HG03175 (cell line): Measurements from ENCODE around the gene NCKAP5.
A peak's percentile ranks its signal among the peaks of the same experiment; 100 is the strongest.

ENCODE experiments used
- ATAC-seq: cut with Tn5 transposase; IDR thresholded peaks from one replicate; pipeline ENCODE4 v1.9.1; 2021; ENCODE audit warnings: mild to moderate bottlenecking, moderate library complexity; ENCODE audit not compliant: unreplicated experiment

The NCKAP5 gene

GRCh38 chr2:133409581-133410285, 158.5 kb downstream of the NCKAP5 start:
- ATAC-seq = no peak

DNA sequence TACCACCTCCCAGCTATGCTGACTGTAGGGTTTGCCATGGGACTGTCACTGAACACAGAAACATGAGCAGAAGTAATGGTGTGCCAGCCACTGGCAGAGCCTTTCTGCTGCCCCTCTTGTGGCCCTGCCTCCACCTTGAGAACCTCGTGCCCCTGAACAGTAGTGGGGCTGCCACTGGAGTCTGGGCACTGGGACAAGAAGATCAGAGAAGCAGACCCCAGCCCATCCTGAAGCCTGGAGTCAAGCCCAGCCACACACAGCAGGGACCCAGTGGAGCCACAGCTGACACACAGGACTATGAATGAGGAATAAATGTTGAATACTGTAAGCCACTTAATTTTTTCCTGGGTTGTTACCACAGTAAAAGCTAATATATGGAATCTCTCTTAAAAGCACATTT, 159.6 kb downstream of the NCKAP5 start:
- ATAC-seq = no peak

DNA sequence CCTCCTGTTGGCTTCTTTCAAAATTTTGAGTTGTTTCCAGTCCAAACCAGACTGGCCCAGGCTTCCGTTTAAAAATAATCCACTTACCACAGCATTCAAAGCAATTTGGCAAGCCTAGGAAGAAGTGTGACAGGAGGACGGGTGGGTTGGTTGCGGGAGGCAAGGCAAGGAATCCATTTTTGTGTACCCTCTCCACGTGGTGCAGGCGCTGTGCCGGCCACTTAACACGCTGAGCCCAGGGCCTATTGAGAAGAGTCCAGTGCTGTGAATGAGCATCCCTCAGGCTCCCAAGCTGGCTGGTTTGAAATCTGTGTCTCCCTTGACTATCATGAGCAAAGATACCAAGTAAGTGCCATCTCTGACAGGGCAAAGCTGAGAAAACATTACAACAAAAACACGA, 160.9 kb downstream of the NCKAP5 start:
- ATAC-seq = no peak

DNA sequence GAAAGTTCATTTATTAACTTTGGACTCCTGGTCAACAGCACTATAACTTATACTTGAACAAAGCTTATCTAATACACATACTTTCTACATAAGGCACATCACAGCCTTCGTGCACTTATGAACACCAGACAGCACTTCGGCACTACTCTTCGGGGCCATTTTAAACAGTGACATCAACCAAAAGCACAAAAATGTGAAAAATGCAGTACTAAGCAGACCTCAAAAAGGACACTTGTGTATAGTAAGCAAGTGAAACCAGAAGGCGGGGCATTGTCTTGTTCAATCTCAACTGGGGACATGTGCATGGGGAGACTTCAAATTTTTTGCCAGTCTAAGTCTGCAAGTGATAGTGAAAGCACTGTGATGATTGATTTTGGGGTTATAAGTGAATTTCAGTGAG, 163.0 kb downstream of the NCKAP5 start:
- ATAC-seq = no peak

GRCh38 chr2:133400411-133400810, 167.9 kb downstream of the NCKAP5 start:
- no peak for ATAC-seq

DNA sequence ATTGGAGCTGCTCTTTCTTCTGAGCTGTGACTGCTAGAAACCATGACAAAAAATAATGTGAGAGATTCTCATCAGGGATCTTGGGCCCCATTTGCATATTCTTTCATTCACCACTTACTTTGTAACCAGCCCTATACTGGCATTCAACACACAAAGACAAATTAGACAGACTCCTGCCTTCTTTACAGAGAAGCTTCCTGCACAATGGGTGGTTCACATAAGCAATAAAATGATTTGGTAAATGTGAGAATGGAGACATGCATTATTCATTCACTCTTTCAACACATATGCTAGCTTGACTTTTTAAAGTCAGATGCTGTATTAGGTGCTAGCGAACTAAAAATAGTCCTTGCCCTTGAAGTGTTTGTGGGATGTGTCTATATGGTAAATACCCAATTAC, 174.4 kb downstream of the NCKAP5 start:
- no peak for ATAC-seq

GRCh38 chr2:133390156-133390555, 178.1 kb downstream of the NCKAP5 start:
- no peak for ATAC-seq

DNA sequence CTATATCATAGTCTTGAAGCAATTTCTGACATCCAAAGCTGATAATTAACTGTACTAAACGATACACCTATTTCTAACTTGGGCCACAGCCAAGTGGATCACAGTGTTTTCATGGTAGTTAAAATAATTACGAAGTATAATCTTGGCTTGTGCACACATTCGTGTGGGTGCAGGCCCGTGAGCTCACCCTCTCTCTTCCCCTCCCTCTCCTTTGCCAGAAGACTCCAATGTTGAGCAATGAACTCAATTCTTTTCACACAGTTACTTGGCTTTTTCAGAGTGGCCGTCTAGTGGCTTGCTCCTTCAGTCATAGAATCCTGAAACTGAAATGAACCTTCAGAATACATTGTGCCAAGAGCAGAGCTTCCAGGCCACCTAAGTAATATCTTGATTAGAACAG, 178.7 kb downstream of the NCKAP5 start:
- no peak for ATAC-seq

- no peak for ATAC-seq
Observed at GRCh38 chr2:133382566-133382965, 185.7 kb downstream of the NCKAP5 start.

GRCh38 chr2:133380991-133381390, 187.3 kb downstream of the NCKAP5 start:
- no peak for ATAC-seq

DNA sequence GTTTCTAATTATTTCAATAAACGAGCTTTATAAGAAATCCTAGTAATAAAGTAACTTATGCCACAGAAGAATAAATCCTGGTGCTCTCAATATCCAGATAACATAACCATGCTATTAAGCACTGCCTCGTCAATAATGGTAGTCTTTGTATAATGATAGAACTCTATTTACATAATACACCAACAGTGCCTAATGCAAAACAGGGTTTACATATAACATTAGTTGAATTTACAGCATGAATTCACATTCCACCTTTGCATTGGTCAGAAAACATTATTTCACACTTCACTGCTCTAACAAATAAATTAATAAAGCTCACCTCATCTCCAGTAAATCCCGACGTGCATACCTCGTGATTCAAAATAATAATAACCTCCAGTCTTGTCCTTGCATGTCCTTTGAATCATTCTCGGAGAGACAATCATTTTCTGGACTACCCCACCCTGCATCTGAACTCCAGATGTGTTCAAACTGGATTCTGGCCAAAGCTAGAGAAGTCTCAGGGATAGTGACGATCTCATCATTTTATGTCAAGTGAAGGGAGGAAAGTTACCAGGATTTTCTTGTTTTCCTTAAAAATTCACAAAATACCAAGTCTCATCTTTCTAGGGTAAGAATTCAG, 189.2 kb downstream of the NCKAP5 start:
- no peak for ATAC-seq

GRCh38 chr2:133378386-133378785, 189.9 kb downstream of the NCKAP5 start:
- ATAC-seq = no peak

- no peak for ATAC-seq
Observed at GRCh38 chr2:133377599-133377998, 190.7 kb downstream of the NCKAP5 start.

DNA sequence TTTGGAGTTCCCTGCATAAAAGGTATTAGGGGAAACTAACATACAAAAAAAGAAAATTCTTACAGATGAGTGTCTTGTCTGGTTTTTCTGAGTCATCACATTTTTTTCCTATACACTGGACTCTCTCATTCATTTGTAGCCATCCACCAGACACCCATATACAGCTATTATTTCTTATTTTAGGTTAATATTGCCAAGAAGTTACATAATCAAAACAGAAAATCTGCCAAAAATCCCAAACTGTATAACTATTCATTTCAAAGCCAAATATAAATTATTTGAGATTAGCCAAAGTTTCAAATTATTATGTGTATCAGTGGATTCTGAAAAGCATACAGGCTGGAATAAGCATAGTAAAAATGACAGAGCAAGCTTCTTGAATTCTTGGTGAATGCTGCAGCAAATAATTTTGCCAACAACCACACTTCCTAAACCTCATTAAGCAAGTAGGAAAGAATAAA, 191.2 kb downstream of the NCKAP5 start:
- ATAC-seq = no peak

DNA sequence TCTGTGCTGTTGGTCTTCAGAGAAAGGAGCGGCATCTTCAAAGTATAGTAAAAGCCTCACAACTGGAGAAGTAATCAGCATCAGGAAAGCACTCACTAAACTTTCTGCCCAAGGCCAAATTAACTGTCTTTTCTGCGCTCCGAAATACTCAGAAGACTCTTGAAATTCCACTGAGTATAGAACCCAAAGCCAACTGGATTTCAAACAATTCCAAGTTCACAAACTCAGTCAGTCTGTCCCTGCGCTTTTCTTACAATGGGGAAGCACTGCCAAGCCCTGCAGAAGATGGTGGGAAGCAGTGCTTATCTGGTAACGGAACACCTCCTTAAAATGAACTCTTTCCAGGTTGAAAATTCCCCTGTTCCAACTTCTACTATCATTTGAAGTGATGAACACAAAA, 193.5 kb downstream of the NCKAP5 start:
- ATAC-seq = no peak

GRCh38 chr2:133371286-133371685, 197.0 kb downstream of the NCKAP5 start:
- no peak for ATAC-seq

DNA sequence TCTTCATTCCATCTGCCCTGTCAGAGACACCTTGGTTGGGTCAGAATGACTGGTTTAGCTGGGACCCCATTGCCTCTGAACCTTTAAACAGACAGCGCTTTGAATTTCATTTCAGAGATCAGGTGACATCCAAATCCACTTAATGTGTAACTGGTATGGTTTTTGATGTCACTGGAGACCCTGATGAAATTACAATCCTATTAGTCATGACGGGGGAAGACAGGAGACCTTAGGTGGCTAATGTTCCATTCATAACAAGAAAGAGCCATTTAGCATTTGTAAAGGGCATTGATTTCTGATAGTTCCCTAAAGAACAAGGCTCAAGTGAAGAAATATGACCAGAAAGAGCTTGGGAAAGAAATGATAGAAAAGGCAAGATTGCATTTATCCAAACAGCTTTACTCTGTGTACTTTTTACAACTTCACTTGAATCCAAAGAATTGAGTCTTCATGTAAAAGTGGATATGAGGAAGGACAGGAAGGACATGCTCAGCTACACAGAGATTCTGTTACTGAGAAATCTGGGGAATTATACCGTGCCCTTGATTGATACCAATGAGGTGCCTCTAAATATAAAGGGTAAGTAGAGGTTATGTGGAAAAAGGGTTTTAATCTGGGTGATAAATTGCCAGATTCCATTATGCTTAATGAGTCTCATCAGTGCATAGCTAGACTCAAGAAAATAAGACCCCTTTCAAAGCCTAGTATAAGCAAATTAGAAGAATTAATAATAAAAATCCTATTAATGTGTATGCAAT, 198.2 kb downstream of the NCKAP5 start:
- ATAC-seq = no peak

GRCh38 chr2:133365117-133365516, 203.1 kb downstream of the NCKAP5 start:
- ATAC-seq = no peak

- ATAC-seq = no peak
Observed at GRCh38 chr2:133364636-133365035, 203.6 kb downstream of the NCKAP5 start.

GRCh38 chr2:133363884-133364283, 204.4 kb downstream of the NCKAP5 start:
- no peak for ATAC-seq

GRCh38 chr2:133362061-133362476, 206.2 kb downstream of the NCKAP5 start:
- no peak for ATAC-seq

DNA sequence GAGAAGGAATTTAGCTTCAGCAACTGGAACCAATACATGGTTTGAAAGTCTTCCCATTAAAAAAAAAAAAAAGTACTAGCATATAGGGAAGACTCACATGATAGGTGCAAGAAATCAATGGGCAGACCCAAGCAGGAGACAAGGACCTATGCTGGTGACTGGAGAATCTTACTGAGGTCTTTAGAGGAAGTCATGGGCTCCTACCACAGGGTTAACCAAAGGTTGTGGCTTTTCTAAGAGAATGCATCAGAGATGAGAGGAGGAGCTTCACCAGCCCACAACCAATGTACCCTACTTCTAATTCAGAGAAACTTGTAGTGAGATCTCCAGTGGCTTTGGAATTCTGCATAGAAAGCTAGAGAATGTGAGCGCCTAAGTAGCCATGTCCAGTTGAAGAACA, 207.4 kb downstream of the NCKAP5 start:
- ATAC-seq = peak; percentile 78
